Stimulated activated CD8-positive, alpha-beta memory T cell treated with anti-CD3 and anti-CD28 coated beads, Interleukin-4, amount 100 ng/mL, for 48 hours (primary cell): ENCODE results near the gene COQ8A.

Experiments used
- DNase-seq: peaks from one replicate; pipeline ENCODE4 v3.0.0-alpha.2; 2020

The COQ8A gene

DNA sequence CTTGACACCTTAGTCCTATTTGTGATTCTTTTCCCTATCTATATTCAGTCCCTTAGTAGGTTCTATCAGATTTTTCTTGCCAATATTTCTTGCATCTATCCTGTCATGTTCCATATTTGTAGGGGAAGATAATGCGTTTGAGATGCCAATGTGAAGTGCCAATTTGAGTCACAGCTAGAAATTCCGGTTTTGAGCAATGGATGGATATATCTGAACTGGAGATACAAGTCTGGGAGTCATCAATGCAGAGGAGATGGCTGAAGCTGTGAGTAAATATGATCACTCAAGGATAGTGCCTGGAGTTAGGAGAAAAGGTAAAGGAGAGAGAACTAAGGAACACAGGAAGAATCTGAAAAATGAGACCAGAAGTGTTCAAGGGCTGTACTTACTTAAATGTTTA, 93.8 kb downstream of the COQ8A start:
- no peak for DNase-seq

DNA sequence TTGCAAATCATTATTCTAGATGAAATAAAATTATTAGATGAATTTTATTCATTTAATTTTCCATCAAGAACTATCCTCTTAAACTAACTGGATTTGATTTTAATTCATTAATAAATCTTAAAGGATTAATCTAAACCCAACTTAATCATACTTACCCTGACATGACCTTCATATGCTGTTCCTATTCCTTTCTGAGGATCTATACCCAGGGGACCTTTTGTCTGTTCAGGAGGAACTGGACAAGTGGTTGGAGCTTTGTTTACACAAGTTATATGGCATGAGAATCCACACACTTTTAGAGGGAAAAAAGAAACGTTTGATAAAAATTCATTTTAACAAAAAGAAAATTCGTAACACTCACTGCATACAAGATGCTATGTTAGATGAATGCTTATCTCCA, 95.2 kb downstream of the COQ8A start:
- DNase-seq: no peak

GRCh38 chr1:227037121-227037520, 97.0 kb downstream of the COQ8A start:
- no peak for DNase-seq
